ENCODE results near the gene HEPN1.

DNA sequence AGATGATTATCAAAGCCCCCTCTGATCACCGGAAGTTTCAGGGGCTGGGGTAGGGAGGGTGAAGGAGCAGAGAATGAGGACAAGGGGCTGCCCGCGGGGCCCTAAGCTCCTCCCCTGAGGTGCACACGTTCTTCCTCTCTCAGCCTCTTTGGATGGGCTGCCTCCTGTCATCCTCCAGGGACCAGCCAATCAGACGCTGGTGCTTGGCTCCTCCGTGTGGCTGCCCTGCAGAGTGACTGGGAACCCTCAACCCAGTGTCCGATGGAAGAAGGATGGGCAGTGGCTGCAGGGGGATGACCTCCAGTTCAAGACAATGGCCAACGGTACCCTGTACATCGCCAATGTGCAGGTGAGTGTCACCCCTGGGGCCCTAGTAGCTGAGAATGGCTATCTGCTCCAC lies 46.3 kb upstream of the HEPN1 start:
- TF ChIP-seq, protein P1, sequence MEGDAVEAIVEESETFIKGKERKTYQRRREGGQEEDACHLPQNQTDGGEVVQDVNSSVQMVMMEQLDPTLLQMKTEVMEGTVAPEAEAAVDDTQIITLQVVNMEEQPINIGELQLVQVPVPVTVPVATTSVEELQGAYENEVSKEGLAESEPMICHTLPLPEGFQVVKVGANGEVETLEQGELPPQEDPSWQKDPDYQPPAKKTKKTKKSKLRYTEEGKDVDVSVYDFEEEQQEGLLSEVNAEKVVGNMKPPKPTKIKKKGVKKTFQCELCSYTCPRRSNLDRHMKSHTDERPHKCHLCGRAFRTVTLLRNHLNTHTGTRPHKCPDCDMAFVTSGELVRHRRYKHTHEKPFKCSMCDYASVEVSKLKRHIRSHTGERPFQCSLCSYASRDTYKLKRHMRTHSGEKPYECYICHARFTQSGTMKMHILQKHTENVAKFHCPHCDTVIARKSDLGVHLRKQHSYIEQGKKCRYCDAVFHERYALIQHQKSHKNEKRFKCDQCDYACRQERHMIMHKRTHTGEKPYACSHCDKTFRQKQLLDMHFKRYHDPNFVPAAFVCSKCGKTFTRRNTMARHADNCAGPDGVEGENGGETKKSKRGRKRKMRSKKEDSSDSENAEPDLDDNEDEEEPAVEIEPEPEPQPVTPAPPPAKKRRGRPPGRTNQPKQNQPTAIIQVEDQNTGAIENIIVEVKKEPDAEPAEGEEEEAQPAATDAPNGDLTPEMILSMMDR (IDR thresholded peaks at IDR 0.05 in 8 of 11, conservative IDR thresholded peaks at IDR 0.05 in 3 of 11): no peak
- TF ChIP-seq POLR2AphosphoS5 (IDR thresholded peaks at IDR 0.05): no peak
